ENCODE measurements around the gene OXT. TPM values are rescaled to one million over a fixed set of nuclear protein-coding genes. Genes with fewer than 3 reads are reported as not detected.

The OXT gene
- total and polyA plus RNA-seq, 4 donors: 0.75 to 41.6 (median 4.3) TPM

- Histone ChIP-seq H3K4me1 (ENCODE audit: control insufficient read depth in 4 of 4, insufficient read depth in 4 of 4, low read length in 3 of 4) (peaks cover 5 to 39% (median 25%) of the 10 kb centered on the region in 4 donors), H3K9me3 (ENCODE audit: control insufficient read depth in 4 of 4, low read length in 3 of 4) (no peaks in the 10 kb centered on the region), H3K36me3 (ENCODE audit: control insufficient read depth in 4 of 4, insufficient read depth in 3 of 4, low read depth in 1 of 4, low read length in 3 of 4) (peaks cover 0 to 11% (median 8%) of the 10 kb centered on the region in 4 donors), H3K4me3 (ENCODE audit: low read depth in 1 of 3, low read length in 3 of 3) (peak overlapping the region; percentile 8 to 47 (median 36)), H3K27ac (ENCODE audit: low read depth in 1 of 2, low read length in 2 of 2) (peak overlapping the region; percentile 74 to 82), H3K9ac (ENCODE audit: low read depth in 1 of 2, low read length in 2 of 2) (peak overlapping the region; percentile 19 to 52), H3K27me3 (ENCODE audit: control insufficient read depth in 4 of 4, insufficient read depth in 4 of 4, low read length in 3 of 4) (no peaks in the 10 kb centered on the region)
- WGBS: 26% methylated on average over 10 of the region's 10 CpGs
- TF ChIP-seq MAX (IDR thresholded peaks at IDR 0.05) (no peak), JUND (IDR thresholded peaks at IDR 0.05) (no peak), HNF4G (IDR thresholded peaks at IDR 0.05) (no peak), NR2F2 (IDR thresholded peaks at IDR 0.05) (no peak), FOXA2 (IDR thresholded peaks at IDR 0.05) (peak; percentile 65), EGR1 (IDR thresholded peaks at IDR 0.05; ENCODE audit: low read depth in 2 of 2) (no peak), HNF4A (conservative IDR thresholded peaks at IDR 0.05) (no peak), ATF3 (IDR thresholded peaks at IDR 0.05) (no peak), SP1 (IDR thresholded peaks at IDR 0.05) (no peak), CTCF (IDR thresholded peaks at IDR 0.05; ENCODE audit: low read depth, low read length, missing input control) (no peak), YY1 (IDR thresholded peaks at IDR 0.05) (no peak), REST (IDR thresholded peaks at IDR 0.05) (no peak), RAD21 (IDR thresholded peaks at IDR 0.05) (no peak), RXRA (IDR thresholded peaks at IDR 0.05) (no peak), GABPA (IDR thresholded peaks at IDR 0.05 in 1 of 2, conservative IDR thresholded peaks at IDR 0.05 in 1 of 2) (peak in 1 of 2 donors; percentile 69), ZBTB33 (IDR thresholded peaks at IDR 0.05) (no peak), FOXA1 (IDR thresholded peaks at IDR 0.05) (peak; percentile 3), TAF1 (conservative IDR thresholded peaks at IDR 0.05) (peak; percentile 51)
- no peak for DNase-seq (ENCODE audit: low spot score)
Observed at GRCh38 chr20:3041854-3042409, 29.5 kb upstream of the OXT start.

Data from liver (tissue), 9 donors.